ENCODE results near the gene GGT7. TPM values are rescaled to one million over a fixed set of nuclear protein-coding genes. Genes with fewer than 3 reads are reported as not detected.
"Not testable (repeated sequence)": the region's sequence is repeated elsewhere in the genome, so short reads cannot be mapped to it uniquely, and the experiment has no call there.

Gene GGT7
- polyA plus RNA-seq, 1 donor from 2014 or later: 42.9 TPM

- H3K9me3 ChIP-seq (ENCODE audit: low read length); H3K4me3 ChIP-seq (ENCODE audit: low read length); H4K20me1 ChIP-seq (ENCODE audit: insufficient read depth); H3K4me2 ChIP-seq (ENCODE audit: low read length); H3K9ac ChIP-seq (ENCODE audit: low read length); H3K36me3 ChIP-seq (ENCODE audit: insufficient read depth, low read length); H3K27me3 ChIP-seq (ENCODE audit: insufficient read depth, low read depth, low read length); H3K9me2 ChIP-seq (ENCODE audit: insufficient read depth, low read length); H3K27ac ChIP-seq (ENCODE audit: low read length); H2AFZ ChIP-seq (ENCODE audit: low read depth, low read length); H3K79me2 ChIP-seq (replicated peaks; ENCODE audit: insufficient read depth, low read length); H3F3A ChIP-seq (ENCODE audit: insufficient read depth, low read length, poor library complexity, severe bottlenecking): not testable (repeated sequence)
Observed at GRCh38 chr20:34898129-34898528, 25.5 kb upstream of the GGT7 start.

- TF ChIP-seq CTCF (IDR thresholded peaks at IDR 0.05; ENCODE audit: poor library complexity, severe bottlenecking) (no peak), TAF1 (IDR thresholded peaks at IDR 0.05; ENCODE audit: low read depth) (no peak), EZH2 (IDR thresholded peaks at IDR 0.05; ENCODE audit: borderline replicate concordance, insufficient read depth, low read length, poor library complexity, severe bottlenecking) (no peak), EP300 (conservative IDR thresholded peaks at IDR 0.05; ENCODE audit: poor library complexity, severe bottlenecking) (no peak)
- H3K4me3 ChIP-seq (ENCODE audit: low read length): no peak overlapping the region
- H3K9ac ChIP-seq (ENCODE audit: low read length): no peak overlapping the region
- H3K27me3 ChIP-seq (ENCODE audit: insufficient read depth, low read depth, low read length): no peaks in the 10 kb centered on the region
- no peak overlapping the region for H3K4me2 ChIP-seq (ENCODE audit: low read length)
- no peaks in the 10 kb centered on the region for H3K79me2 ChIP-seq (replicated peaks; ENCODE audit: insufficient read depth, low read length)
- no peaks in the 10 kb centered on the region for H4K20me1 ChIP-seq (ENCODE audit: insufficient read depth)
- no peaks in the 10 kb centered on the region for H3K9me3 ChIP-seq (ENCODE audit: low read length)
- H3F3A ChIP-seq (ENCODE audit: insufficient read depth, low read length, poor library complexity, severe bottlenecking): no peaks in the 10 kb centered on the region
- no peaks in the 10 kb centered on the region for H3K36me3 ChIP-seq (ENCODE audit: insufficient read depth, low read length)
- no peak overlapping the region for H3K27ac ChIP-seq (ENCODE audit: low read length)
- H2AFZ ChIP-seq (ENCODE audit: low read depth, low read length): no peak overlapping the region
- H3K9me2 ChIP-seq (ENCODE audit: insufficient read depth, low read length): no peaks in the 10 kb centered on the region
Observed at GRCh38 chr20:34896086-34896621, 23.5 kb upstream of the GGT7 start.

GRCh38 chr20:34895465-34895864 lies 22.8 kb upstream of the GGT7 start:
- H3F3A ChIP-seq (ENCODE audit: insufficient read depth, low read length, poor library complexity, severe bottlenecking): no peaks in the 10 kb centered on the region
- no peaks in the 10 kb centered on the region for H3K36me3 ChIP-seq (ENCODE audit: insufficient read depth, low read length)
- H2AFZ ChIP-seq (ENCODE audit: low read depth, low read length): no peak overlapping the region
- no peaks in the 10 kb centered on the region for H3K9me3 ChIP-seq (ENCODE audit: low read length)
- H3K4me2 ChIP-seq (ENCODE audit: low read length): no peak overlapping the region
- no peaks in the 10 kb centered on the region for H3K27me3 ChIP-seq (ENCODE audit: insufficient read depth, low read depth, low read length)
- H3K4me3 ChIP-seq (ENCODE audit: low read length): no peak overlapping the region
- no peak overlapping the region for H3K9ac ChIP-seq (ENCODE audit: low read length)
- H4K20me1 ChIP-seq (ENCODE audit: insufficient read depth): no peaks in the 10 kb centered on the region
- H3K27ac ChIP-seq (ENCODE audit: low read length): no peak overlapping the region
- no peaks in the 10 kb centered on the region for H3K9me2 ChIP-seq (ENCODE audit: insufficient read depth, low read length)
- TF ChIP-seq EP300 (conservative IDR thresholded peaks at IDR 0.05; ENCODE audit: poor library complexity, severe bottlenecking) (no peak), SMC3 (conservative IDR thresholded peaks at IDR 0.05; ENCODE audit: poor library complexity) (no peak), CTCF (IDR thresholded peaks at IDR 0.05; ENCODE audit: poor library complexity, severe bottlenecking) (no peak), EZH2 (IDR thresholded peaks at IDR 0.05; ENCODE audit: borderline replicate concordance, insufficient read depth, low read length, poor library complexity, severe bottlenecking) (no peak), MXI1 (conservative IDR thresholded peaks at IDR 0.05; ENCODE audit: poor library complexity, severe bottlenecking) (no peak), POLR2AphosphoS5 (IDR thresholded peaks at IDR 0.05) (no peak), REST (IDR thresholded peaks at IDR 0.05; ENCODE audit: borderline replicate concordance) (no peak), RAD21 (conservative IDR thresholded peaks at IDR 0.05) (no peak), TAF1 (IDR thresholded peaks at IDR 0.05; ENCODE audit: low read depth) (no peak)
- H3K79me2 ChIP-seq (replicated peaks; ENCODE audit: insufficient read depth, low read length): no peaks in the 10 kb centered on the region
